HEK293 (cell line): ENCODE measurements around the gene MSX1.

Experiments used
- CTCF ChIP-seq: fragments of 450-650 bp; formaldehyde crosslinking; IDR thresholded peaks from 2 replicates; pipeline ENCODE4 v1.5.1; 2016; ENCODE audit warnings: missing biosample characterization, missing genetic modification characterization
- REST ChIP-seq: fragments of 450-650 bp; formaldehyde crosslinking; IDR thresholded peaks from 2 replicates; pipeline ENCODE4 v1.5.1; 2016; ENCODE audit warnings: missing biosample characterization, missing genetic modification characterization
- ZBTB20 ChIP-seq: fragments of 450-650 bp; formaldehyde crosslinking; IDR thresholded peaks from 2 replicates; pipeline ENCODE4 v1.5.1; 2016; ENCODE audit warnings: missing biosample characterization, missing genetic modification characterization
- ZBTB21 ChIP-seq: fragments of 450-650 bp; formaldehyde crosslinking; IDR thresholded peaks from 2 replicates; pipeline ENCODE4 v1.5.1; 2017; ENCODE audit warnings: missing biosample characterization, missing genetic modification characterization
- ZNF121 ChIP-seq: fragments of 450-650 bp; formaldehyde crosslinking; IDR thresholded peaks from 2 replicates; pipeline ENCODE4 v1.5.1; 2016; ENCODE audit warnings: missing biosample characterization, missing genetic modification characterization
- ZNF146 ChIP-seq: fragments of 450-650 bp; formaldehyde crosslinking; IDR thresholded peaks from 2 replicates; pipeline ENCODE4 v1.5.1; 2016; ENCODE audit warnings: missing biosample characterization, missing genetic modification characterization
- ZNF292 ChIP-seq: fragments of 450-650 bp; formaldehyde crosslinking; IDR thresholded peaks from 2 replicates; pipeline ENCODE4 v1.5.1; 2016; ENCODE audit warnings: low read depth, missing biosample characterization, missing genetic modification characterization, borderline replicate concordance
- ZSCAN23 ChIP-seq: fragments of 450-650 bp; formaldehyde crosslinking; IDR thresholded peaks from 2 replicates; pipeline ENCODE4 v1.5.1; 2016; ENCODE audit warnings: missing biosample characterization, missing genetic modification characterization

DNA sequence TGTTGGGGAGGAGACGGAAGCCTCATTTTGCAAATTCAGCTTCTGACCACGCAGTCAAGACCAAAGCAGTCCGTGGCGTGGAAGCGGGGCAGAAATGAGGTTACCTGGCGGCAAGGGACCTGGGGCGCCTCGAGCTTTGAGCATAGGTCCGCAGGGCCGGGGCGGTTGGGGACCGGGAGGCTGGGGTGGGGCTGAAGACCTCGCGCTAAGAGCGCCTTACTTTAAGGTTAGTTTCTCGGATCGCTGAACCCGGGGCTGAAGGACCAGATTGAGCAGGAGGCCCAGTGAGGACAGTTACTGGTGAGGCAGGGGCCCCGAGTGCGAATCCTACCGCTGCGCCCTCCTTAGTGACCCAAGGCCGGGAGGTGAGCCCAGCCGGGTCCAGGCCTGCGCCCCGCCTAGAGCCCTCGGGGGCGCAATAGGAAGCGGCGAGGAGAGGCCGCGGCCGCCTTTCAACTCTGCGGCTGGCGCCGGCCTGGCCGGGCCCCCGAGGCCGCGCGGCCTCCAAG lies 7.5 kb downstream of the MSX1 start:
- no peak for TF ChIP-seq REST
- TF ChIP-seq ZNF146 (tag by site-specific recombination), result no peak
- no peak for TF ChIP-seq CTCF (tag by site-specific recombination)
- no peak for TF ChIP-seq ZBTB21
- TF ChIP-seq ZSCAN23 (tag by site-specific recombination), result no peak
- TF ChIP-seq ZNF292 (tag by site-specific recombination), result no peak
- TF ChIP-seq ZNF121, result no peak
- no peak for TF ChIP-seq ZBTB20 (tag by site-specific recombination)
